GM19397 (cell line): ENCODE measurements around the gene NAXD.

ENCODE experiments used
- ATAC-seq: cut with Tn5 transposase; IDR thresholded peaks from one replicate; pipeline ENCODE4 v1.9.1; 2021; ENCODE audit warnings: mild to moderate bottlenecking, moderate library complexity; ENCODE audit not compliant: unreplicated experiment

Gene NAXD

DNA sequence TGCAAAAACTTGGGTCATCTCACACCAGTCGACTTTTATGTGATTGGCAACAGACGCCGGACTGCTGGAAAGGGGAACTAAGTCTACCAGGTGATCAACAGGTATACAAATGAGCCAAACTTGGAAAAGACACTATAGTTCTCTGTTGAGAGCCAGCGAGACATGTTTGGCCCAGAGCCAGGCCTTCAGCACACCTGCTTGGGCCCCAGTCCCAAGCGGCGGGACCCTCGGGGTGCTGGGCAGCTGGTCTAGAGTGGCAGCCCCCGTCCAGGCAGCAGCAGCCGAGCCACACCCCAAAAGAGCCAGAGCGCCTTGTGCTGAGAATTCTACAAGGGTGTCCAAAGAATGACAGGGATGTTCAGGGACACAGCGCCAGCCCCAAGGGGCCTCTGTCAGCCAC is 28.0 kb downstream of the NAXD start:
- ATAC-seq = no peak

DNA sequence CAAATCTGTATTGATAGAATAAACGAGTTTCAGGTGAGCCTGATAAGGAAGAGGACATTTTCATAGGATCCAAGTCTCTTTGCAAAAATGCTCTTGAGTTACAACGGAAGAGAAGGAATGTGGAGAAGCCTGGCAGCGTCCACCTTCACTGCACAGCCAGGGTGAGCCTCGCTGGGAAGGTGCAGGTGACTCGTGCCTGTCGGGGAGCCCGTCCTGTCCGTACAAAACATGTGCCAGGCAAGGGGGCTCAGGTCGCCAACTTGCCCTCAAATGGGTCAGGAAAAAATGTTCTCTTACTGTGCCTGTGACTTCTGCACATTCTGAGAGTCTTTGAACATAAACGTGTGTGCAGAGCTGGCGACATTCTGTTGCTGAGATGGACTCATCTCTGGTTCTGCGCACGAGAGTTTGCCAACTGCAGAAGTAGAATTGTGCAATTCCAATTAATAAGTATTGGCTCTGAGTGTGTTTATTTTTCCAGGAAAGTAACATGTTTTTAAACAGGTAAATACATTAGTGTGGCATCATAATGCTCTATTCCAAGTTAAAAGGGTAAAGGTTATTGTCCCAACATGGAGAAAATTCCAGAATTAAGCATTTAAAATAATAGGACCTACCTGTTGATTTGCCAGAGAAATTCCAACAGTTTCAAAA is 28.6 kb downstream of the NAXD start:
- no peak for ATAC-seq

DNA sequence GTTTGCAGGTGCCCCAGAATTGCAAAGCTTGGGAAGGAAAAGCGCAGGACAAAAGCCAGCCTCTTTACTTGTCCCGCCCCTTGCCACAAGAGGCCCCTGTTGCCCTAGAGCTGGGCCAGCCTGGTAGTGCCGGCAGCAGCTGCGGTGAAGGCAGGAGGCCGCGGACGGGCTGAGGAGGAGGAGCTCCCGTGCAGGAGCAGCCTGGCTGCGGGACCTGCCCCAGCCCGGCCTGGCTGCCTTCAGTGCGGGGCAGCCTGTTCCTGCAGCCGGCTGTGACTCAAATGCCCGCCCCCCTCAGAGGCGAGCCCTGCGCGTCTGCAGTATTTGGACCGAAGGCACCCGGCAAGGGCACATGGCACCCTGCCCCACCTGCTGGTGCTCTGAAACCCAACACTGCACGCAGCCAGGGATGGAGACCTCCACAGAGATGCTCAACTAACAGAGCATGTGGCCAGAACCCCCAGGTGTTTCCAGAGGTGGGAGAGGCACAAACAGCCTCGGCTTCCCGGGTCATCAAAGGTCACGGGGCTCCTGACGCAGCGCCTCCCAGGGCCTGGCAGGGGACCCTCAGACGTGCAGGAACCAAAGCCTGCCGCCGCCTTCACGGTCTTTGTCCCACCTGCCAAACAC is 29.7 kb downstream of the NAXD start:
- ATAC-seq = no peak

DNA sequence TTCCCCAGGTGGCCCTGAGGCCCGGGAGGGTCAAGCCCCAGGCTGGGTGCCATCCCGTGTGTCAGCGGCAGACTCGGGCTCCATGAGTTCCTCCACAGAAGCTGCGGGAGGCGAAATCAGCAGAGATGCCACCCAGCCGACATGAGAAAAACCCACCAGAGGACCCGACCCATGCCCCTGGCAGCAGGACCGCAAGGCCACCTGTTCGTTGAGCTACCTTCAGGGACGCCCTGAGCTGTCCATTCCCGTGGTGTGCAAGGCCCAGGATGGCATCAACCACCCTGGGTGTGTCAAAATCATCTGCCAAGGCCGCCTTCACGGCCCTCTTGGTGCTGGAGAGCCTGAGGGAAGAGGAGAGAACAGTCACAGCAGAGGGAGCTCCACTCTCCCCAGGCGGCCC is 30.4 kb downstream of the NAXD start:
- no peak for ATAC-seq

DNA sequence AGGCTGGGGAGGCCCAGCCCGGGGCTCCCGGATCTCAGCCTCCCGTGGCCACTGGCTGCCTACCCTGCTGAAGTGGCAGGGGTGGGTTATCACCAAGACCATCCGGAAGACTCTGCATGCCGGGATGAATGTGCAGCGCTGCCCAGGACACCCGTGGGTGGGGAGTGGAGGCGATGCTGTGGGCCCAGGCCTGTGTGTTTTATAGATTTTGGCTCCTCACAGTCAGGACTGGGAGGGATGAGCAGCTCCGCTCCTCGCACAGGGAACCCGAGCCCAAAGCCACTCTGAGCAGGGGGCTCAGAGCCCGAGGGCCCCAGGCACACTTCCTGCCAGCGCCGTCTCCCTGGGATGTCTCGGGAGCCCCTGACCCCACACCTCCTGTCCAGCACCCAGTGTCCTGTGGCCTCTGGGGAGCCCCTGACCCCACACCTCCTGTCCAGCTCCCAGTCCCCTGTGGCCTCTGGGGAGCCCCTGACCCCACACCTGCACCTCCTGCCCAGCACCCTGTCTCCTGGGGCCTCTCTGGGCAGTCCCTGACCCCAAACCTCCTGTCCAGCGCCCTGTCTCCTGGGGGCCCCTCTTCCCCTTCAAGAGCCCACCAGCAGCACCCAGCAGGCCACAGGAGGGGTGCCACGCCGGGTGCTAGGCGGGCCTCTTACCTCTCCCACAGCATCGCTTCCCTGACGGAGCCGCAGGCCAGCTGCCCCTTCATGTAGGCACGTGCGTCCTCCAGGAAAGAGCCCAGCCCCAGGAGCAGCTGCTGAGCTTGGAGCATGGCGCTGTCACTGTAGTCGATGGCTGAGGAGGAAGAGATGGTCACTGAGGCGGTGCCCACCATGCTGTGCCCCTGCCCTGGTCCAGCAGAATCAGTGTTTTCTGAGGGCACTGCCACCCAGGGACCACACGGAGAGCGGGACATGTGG is 31.4 kb downstream of the NAXD start:
- no peak for ATAC-seq

DNA sequence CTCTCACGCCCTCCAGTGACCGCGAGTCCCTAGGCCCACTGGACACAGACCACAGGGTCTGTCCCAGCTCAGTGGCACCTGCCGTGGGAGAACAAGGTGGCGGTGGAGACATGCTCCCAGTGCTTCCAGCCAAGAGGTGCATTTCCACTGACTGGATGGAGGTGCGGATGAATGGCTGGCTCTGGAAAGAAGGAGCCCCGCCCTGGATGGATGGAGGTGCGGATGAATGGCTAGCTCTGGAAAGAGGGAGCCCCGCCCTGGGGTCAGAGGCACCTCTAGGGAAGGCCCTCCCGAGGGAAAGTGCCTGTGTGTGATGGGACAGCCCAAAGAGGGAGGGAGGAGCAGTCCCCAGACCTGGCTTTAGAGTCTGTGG is 32.0 kb downstream of the NAXD start:
- ATAC-seq = no peak

DNA sequence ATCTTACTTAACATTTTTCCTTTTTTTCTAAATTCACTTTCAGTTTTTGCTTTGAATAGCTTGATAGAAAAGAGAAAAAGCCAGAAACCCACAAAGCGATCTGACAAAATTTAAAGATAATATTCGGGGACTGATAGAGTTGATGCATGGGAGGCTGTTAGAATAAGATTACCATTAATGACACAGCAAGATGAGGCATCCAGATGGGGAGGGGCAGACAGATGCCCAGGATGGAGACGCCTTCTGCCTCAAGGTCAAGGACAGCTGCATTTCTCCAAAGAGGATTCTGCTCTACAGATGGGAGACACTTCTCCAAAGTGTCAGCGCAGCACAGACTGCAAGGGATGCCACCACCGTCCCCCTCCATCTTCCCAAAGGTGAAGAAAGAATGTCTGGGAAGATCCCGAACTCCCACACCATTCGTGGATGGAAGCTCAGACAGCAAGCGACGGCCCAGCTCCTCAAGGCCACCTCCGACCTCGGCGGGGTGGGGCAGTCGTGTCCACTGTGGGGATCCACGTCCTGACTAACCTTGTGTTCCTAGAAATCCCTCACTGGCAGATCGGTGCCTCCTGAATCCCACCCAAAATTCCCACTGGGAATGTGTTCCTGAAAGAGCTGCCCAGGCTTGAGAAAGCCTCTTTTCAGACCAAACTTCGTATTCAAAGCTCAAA is 32.9 kb downstream of the NAXD start:
- no peak for ATAC-seq

DNA sequence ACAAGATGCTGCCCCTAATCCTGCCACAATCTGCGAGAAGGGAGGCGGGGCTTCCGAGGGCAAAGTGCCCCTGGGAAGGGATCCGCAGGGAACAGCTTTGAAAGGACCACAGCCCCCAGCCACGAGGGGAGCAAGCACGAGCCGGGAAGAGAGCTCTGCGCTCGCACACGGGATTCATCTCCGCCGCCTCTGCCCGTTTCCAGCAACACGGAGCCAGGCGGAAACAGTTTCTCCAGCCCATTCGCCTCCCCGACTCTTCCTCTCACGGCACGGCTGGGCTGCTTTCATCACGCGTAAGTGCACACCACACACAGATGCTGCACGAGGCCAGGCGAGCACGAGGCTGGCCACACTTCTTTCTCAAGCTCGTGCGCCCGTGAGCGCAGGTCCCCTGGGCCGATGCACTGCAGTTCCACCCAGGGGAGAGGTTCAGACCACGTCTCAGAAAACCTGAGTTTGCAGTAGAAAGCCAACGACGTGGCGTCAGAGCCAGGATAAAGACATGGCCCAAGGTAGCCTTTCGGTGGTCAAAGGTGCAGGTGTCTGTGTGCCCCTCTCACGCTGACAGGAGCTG is 33.6 kb downstream of the NAXD start:
- ATAC-seq = no peak

DNA sequence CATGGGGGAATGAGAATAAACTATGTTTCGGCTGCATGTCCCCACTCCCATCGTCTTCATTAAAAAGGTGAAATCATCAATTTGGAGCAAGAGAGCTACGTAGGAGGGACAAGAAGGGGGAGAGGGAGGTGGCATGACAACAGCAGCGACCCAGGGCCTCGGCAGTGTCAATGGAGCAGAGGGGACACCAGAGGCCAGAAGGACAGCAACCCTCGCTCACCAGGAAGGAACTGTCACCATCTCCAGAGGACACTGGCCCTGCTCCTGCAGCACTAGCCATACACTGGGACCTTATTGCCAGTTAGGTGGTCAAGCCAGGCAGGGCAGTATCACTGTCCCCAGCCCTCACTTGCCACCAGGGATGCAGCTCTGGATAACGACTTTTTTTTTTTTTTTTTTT is 34.2 kb downstream of the NAXD start:
- no peak for ATAC-seq

DNA sequence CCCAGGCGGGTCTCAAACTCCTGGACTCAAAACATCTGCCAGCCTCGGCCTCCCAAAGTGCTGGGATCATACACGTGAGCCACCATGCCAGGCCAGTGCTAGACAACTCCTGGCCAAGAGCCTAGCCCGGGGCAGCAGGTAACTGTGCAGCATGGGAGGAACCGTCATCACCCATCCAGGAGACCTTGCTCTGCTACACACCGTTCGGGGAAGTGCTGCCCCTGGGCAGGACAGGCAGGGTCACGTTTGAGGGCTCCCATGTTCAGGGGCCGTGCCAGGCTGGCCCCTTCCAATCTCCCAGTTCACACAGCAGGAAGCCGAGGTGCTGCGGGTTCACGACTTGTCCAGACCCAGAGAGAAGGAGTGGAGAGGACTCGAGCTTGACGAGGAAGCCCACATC is 35.1 kb downstream of the NAXD start:
- no peak for ATAC-seq

DNA sequence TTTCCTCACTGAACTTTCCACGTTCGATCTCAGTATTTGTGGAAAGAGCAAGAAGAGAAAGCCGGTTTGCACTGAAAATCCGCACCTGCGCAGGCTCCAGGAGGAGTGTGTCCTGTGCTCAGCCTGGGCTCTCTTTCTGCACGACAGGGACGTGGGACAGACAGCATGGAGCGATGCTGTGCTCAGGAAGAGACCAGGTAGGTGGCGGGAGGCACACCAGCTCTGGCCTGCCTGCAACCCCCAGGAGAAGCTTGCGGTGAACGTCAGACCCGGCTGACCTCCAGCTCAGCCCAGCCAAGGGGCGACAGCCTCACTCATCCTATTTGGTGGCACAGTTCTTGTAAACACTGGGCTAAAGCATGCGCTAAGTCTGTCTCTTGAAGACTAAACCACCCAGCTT is 35.9 kb downstream of the NAXD start:
- ATAC-seq = no peak

DNA sequence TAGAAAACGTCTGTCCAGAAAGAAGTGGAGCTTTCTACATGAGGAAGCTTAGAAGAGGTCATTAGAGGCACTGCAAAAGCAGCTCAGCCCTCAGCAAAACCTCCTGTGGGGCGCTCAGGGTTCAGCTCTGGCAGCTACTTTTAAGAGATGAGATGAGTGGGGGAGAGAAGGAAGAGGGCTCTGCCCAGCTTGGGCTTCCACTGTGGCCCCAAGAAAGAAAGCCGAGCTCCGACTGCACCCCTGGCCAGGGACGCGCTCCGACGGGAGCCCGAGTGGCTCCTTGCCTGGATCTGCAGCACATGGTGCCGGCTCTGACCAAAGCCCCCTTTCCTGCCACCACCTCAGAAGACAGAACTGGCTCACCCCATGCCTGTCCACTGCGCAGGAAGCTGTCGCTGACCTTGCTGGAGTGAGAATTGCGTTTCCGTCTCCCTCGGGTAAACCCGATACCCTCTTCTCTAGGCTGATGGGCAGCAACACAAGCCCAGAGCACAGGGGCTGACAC is 36.4 kb downstream of the NAXD start:
- no peak for ATAC-seq

DNA sequence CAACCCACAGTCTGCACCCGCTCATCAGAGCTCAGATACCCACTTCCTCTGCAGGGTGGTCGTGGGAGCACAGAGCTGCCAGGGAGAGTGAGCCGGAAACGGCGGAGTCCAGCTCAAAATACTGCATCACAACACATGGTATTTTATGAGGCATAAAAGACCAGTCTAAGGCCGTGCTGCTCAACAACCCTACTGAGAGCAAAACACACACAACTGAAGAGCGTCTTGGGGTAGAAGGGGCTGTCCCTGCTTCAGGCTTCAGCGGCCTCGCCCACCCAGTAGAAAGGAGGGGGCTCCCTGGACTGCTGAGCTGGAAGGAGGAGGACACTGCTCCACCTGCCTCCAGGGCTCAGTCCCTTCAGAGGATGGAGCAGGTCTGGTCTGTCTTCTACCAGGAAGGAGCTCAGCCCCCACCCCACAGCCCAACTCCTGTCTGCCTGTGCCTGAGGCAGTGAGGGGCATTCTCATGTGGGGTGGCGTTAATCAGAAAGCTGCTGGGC is 36.9 kb downstream of the NAXD start:
- ATAC-seq = no peak

DNA sequence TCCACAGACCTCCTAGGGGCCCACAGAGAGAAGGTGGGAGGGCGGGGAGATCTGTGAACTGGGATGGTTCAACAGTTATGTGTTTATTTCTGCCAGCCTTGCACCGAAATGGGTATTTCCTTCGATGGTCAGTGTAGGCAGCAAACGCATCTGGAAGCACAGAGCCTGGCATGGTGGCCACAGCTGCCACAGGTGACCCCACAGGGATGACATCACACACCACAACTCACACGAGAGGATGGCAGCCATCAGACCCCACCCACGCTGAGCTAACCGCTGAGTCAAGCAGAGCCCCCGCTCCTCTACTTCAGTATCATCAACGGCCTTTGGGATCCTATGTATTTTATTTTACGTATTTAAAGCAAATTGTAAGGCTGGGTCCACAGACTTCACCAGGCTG is 37.4 kb downstream of the NAXD start:
- no peak for ATAC-seq

DNA sequence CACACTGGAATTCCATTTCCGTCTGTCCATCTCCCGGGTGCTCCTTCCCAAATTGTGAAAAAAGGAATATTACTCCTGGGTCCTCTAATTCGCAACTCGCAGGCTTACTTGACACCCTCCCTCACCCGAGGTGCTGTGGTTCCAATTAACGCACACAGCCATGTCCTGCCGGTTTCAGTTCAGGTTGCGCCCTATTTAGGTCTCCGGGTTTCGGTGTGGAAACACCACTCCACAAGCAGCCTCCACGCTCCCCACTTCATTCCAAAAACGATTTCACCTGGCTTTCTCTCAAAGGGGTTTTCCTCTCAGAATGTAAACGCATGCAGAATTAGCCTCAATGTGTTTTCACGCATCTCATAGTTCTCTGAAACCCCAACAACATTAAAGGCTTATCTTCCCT is 37.9 kb downstream of the NAXD start:
- no peak for ATAC-seq

DNA sequence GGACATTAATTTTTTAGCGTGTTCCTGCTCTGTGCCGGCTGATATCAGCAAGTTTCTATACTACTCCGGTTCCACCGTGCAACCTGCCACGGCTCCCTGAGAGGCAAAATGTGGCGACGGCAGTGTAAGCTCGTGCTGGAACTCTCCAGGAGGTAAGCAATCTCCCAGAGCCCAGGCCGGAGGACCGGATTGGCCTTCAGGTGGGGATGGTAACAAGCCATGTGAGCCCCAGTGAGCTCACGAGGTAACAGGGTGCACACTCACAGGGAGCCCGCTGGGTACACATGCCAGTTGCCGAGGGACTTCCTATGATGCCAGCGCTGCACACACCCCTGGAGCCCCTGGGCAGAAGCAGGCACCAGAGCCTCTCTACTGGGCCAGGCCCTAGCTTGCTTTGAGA is 38.5 kb downstream of the NAXD start:
- ATAC-seq = no peak

DNA sequence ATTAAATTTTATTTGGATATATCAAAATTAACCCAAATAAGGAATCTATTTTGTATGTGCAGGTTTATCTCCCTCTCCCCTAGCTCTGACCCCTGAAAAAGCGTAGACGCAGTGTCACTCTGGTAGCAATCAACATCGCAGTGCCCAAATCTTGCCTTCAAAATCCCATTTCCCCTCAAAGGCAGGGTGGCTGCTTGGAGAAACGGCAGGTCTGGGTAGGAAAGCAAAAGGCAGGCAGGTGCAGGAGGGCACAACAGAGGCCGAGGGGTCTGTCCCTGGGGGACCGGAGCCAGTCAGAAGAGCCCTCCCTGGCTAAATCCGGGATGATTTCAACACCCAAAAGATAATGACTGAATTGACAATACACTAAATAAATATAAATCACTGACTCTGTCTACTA is 41.9 kb downstream of the NAXD start:
- no peak for ATAC-seq

DNA sequence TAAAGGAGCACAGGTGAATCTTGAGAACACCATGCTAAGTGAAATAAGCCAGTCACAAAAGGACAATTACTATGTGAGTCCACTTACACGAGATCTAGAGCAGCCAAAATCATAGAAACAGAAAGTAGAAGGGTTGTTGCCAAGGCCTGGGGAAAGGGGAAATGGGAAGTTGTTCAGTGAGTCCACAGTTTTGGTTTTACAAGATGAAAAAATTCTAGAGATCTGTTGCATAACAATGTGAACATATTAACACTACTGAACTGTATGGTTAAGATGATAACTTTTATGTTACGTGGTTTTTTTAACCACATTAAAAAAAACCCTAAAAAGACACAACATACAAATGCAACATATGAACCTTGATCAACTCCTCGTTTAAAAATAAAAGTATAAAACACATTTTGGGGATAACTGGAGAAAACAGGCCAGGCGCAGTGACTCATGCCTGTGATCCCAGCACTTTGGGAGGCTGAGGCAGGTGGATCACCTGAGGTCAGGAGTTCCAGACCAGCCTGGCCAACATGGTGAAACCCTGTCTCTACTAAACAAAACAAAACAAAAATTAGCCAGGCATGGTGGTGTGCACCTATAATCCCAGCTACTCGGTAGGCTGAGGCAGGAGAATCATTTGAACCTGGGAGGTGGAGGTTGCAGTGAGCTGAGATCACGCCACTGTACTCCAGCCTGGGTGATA is 43.0 kb downstream of the NAXD start:
- peak; percentile 70 for ATAC-seq

DNA sequence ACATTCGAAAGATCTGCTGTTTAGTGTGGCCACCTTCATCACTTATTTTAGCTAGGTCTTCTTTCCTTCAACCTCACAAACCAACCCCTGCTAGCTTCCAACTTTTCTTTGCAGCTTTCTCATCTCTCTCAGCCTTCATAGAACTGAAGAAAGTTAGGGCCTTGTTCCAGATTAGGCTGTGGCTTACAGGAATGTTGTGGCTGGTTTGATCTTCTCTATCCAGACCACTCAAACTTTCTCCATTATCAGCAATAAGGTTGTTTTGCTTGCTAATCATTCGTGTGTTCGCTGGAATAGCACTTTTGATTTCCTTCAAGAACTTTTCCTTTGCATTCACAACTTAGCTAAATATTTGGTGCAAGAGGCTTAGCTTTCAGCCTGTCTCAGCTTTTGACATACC is 45.9 kb downstream of the NAXD start:
- no peak for ATAC-seq

DNA sequence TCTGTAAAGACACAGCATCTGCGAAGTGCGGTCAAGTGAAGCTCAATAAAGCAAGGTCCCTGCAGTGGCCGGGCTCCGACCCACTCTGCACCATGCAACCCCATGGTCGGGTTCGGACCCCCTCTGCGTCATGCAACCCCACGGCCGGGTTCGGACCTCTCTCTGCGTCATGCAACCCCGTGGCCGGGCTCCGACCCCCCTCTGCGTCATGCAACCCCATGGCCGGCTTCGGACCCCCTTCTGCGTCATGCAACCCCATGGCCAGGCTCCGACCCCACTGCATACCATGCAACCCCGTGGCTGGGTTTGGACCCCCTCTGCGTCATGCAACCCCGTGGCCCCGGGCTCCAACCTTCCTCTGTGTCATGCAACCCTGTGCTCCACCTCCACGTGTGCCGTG is 46.7 kb downstream of the NAXD start:
- ATAC-seq = no peak
